DMS79 (cell line): Measurements from ENCODE around the gene PPP1R37.
A peak's percentile ranks its signal among the peaks of the same experiment; 100 is the strongest.
"Not testable (repeated sequence)": the region's sequence is repeated elsewhere in the genome, so short reads cannot be mapped to it uniquely, and the experiment has no call there.

ENCODE experiments used
- DNase-seq: peaks from one replicate; lab custom pipeline; 2025; lab: John Stamatoyannopoulos, UW

Gene PPP1R37

GRCh38 chr19:45095496-45096413 lies 2.8 kb downstream of the PPP1R37 start:
- no peak for DNase-seq

GRCh38 chr19:45096700-45097099 lies 3.7 kb downstream of the PPP1R37 start:
- DNase-seq = no peak

- DNase-seq = no peak
These were observed 4.4 kb downstream of the PPP1R37 start for GRCh38 chr19:45097450-45097775.

- DNase-seq = no peak
These were observed 5.0 kb downstream of the PPP1R37 start for GRCh38 chr19:45097776-45098520.

- DNase-seq = no peak
These were observed 5.8 kb downstream of the PPP1R37 start for GRCh38 chr19:45098521-45099466.

GRCh38 chr19:45099467-45100191 lies 6.7 kb downstream of the PPP1R37 start:
- no peak for DNase-seq

- DNase-seq = no peak
These were observed 7.2 kb downstream of the PPP1R37 start for GRCh38 chr19:45100201-45100600.

GRCh38 chr19:45100846-45101252 lies 7.9 kb downstream of the PPP1R37 start:
- no peak for DNase-seq

- DNase-seq = no peak
These were observed 8.8 kb downstream of the PPP1R37 start for GRCh38 chr19:45101806-45102205.

GRCh38 chr19:45102481-45102880 lies 9.5 kb downstream of the PPP1R37 start:
- DNase-seq = no peak

- no peak for DNase-seq
These were observed 10.2 kb downstream of the PPP1R37 start for GRCh38 chr19:45103156-45103507.

GRCh38 chr19:45103508-45104319 lies 10.7 kb downstream of the PPP1R37 start:
- peak; percentile 92 for DNase-seq

- DNase-seq = no peak
These were observed 11.8 kb downstream of the PPP1R37 start for GRCh38 chr19:45104658-45105349.

- not testable (repeated sequence) for DNase-seq
These were observed 13.4 kb downstream of the PPP1R37 start for GRCh38 chr19:45106363-45106762.

- DNase-seq = no peak
These were observed 14.7 kb downstream of the PPP1R37 start for GRCh38 chr19:45107621-45108150.

GRCh38 chr19:45110851-45111266 lies 17.9 kb downstream of the PPP1R37 start:
- no peak for DNase-seq

- no peak for DNase-seq
These were observed 19.3 kb downstream of the PPP1R37 start for GRCh38 chr19:45112111-45112827.

- peak; percentile 57 for DNase-seq
These were observed 20.6 kb downstream of the PPP1R37 start for GRCh38 chr19:45113628-45114027.

GRCh38 chr19:45114116-45114515 lies 21.1 kb downstream of the PPP1R37 start:
- peak; percentile 30 for DNase-seq
